Suprapubic skin (tissue), 3 donors: ENCODE data around the gene B3GALT5.

Experiments
- CTCF ChIP-seq, 2 donors: fragments of 200-600 bp in 1 of 2; fragments of 450-650 bp in 1 of 2; sonication (generic) in 1 of 2; IDR thresholded peaks; one replicate each; pipeline ENCODE4 v1.5.1; 2016 to 2019; ENCODE audit warnings: antibody characterized with exemption in 2 of 2, mild to moderate bottlenecking in 1 of 2, moderate library complexity in 1 of 2
- POLR2A ChIP-seq, 2 donors: fragments of 450-650 bp; IDR thresholded peaks; one replicate each; pipeline ENCODE4 v1.6.1; 2017; ENCODE audit warnings: antibody characterized with exemption in 2 of 2, mild to moderate bottlenecking in 2 of 2, moderate library complexity in 2 of 2

GRCh38 chr21:39707316-39707715 is 94.6 kb downstream of the B3GALT5 start:
- TF ChIP-seq CTCF (IDR thresholded peaks at IDR 0.05) (no peak), POLR2A (IDR thresholded peaks at IDR 0.05) (no peak)
